Brain microvascular endothelial cell (primary cell): Measurements from ENCODE around the gene HTRA2.

Experiments
- DNase-seq: peaks from one replicate; pipeline ENCODE4 v3.0.0-alpha.2; 2020
- H3K27ac ChIP-seq: fragments of 250-450 bp; sonication (Bioruptor Pico); 2 replicates; pipeline ENCODE4 v1.5.1; 2020; ENCODE audit warnings: mild to moderate bottlenecking, moderate library complexity
- H3K27me3 ChIP-seq: fragments of 250-450 bp; sonication (Bioruptor Pico); replicated peaks from 2 replicates; pipeline ENCODE4 v1.5.1; 2020; ENCODE audit warnings: mild to moderate bottlenecking
- H3K36me3 ChIP-seq: fragments of 250-450 bp; sonication (Bioruptor Pico); replicated peaks from 2 replicates; pipeline ENCODE4 v1.5.1; 2020; ENCODE audit warnings: mild to moderate bottlenecking
- H3K4me3 ChIP-seq: 2 replicates; pipeline ENCODE4 v1.5.1; 2011; ENCODE audit warnings: low read depth, mild to moderate bottlenecking, control low read depth, low read length, moderate library complexity
- CTCF ChIP-seq: IDR thresholded peaks from 2 replicates; pipeline ENCODE4 v1.5.1; 2011; ENCODE audit warnings: low read depth, mild to moderate bottlenecking, moderate library complexity, low read length, control low read depth, inconsistent platforms; ENCODE audit errors: missing control alignments
- in situ Hi-C: cut with HindIII; loops from 2 replicates; pipeline ENCODE4 v1.10.0; 2017; ENCODE audit warnings: low sequenced_read_pairs, low pct_ligation_motif_present

Gene HTRA2

GRCh38 chr2:74510272-74510671 is 19.5 kb upstream of the HTRA2 start:
- H3K27me3 ChIP-seq: peaks cover 42% of the 10 kb centered on the region
- DNase-seq: no peak
- TF ChIP-seq CTCF: no peak
- in situ Hi-C loops: no loop called here
- H3K36me3 ChIP-seq: peaks cover 7% of the 10 kb centered on the region
- no peak overlapping the region for H3K27ac ChIP-seq
- H3K4me3 ChIP-seq: no peak overlapping the region

GRCh38 chr2:74511104-74511989 is 18.4 kb upstream of the HTRA2 start:
- H3K4me3 ChIP-seq: no peak overlapping the region
- H3K27me3 ChIP-seq: peaks cover 52% of the 10 kb centered on the region
- TF ChIP-seq CTCF: no peak
- H3K27ac ChIP-seq: no peak overlapping the region
- no peaks in the 10 kb centered on the region for H3K36me3 ChIP-seq
- DNase-seq: no peak
- in situ Hi-C loops: no loop called here

- in situ Hi-C loops: no loop called here
- H3K4me3 ChIP-seq: no peak overlapping the region
- no peak for TF ChIP-seq CTCF
- DNase-seq: no peak
- H3K36me3 ChIP-seq: no peaks in the 10 kb centered on the region
- H3K27ac ChIP-seq: no peak overlapping the region
- peaks cover 61% of the 10 kb centered on the region for H3K27me3 ChIP-seq
Observed at GRCh38 chr2:74512744-74513604, 16.8 kb upstream of the HTRA2 start.

- Histone ChIP-seq H3K4me3 (no peak overlapping the region), H3K27me3 (peaks cover 61% of the 10 kb centered on the region), H3K36me3 (no peaks in the 10 kb centered on the region), H3K27ac (no peak overlapping the region)
- in situ Hi-C loops: no loop called here
- no peak for TF ChIP-seq CTCF
- DNase-seq: no peak
Observed at GRCh38 chr2:74513605-74514367, 15.9 kb upstream of the HTRA2 start.

- Histone ChIP-seq H3K27me3 (peaks cover 68% of the 10 kb centered on the region), H3K36me3 (no peaks in the 10 kb centered on the region), H3K4me3 (no peak within 1 kb of the TSS), H3K27ac (no peak within 1 kb of the TSS)
- DNase-seq: no peak
- no peak for TF ChIP-seq CTCF
- in situ Hi-C loops: no loop called here
Observed at GRCh38 chr2:74514368-74515270, 15.1 kb upstream of the HTRA2 start, which contains the start of gene TLX2. Gene TLX2 (plus strand): TSS chr2:74514450. CDS start chr2:74514807, 357 bp downstream.
